A673 (cell line): ENCODE data around the gene HAP1. TPM values are rescaled to one million over a fixed set of nuclear protein-coding genes. Genes with fewer than 3 reads are reported as not detected.

ENCODE experiments used
- BruUV-seq: library from RNA; stranded (reverse); fragments of 400-500 nt; replicated peaks from 2 replicates; lab custom pipeline; 2021; lab: Mats Ljungman, UMichigan
- CTCF ChIA-PET: fragments of 300-600 bp; sonication (Branson Sonifier 250); formaldehyde crosslinking; loops from one replicate; lab custom pipeline; 2022; ENCODE audit warnings: antibody characterized with exemption; lab: Charles Lee
- POLR2A ChIA-PET: fragments of 300-600 bp; sonication (Branson Sonifier 250); formaldehyde crosslinking; loops from one replicate; lab custom pipeline; 2022; ENCODE audit warnings: antibody characterized with exemption; ENCODE audit not compliant: low non-redundant PET; lab: Charles Lee
- DNase-seq: peaks from one replicate; pipeline ENCODE4 v3.0.0-alpha.2; 2015; ENCODE audit warnings: low spot score
- H3K27ac ChIP-seq: fragments of 200-600 bp; sonication (generic); 2 replicates; pipeline ENCODE4 v1.5.1; 2016; ENCODE audit warnings: mixed run types, low read depth, mild to moderate bottlenecking, mixed read lengths, antibody characterized with exemption, low read length; ENCODE audit not compliant: poor library complexity, severe bottlenecking
- H3K27me3 ChIP-seq: fragments of 200-600 bp; sonication (generic); replicated peaks from 2 replicates; pipeline ENCODE4 v1.6.1; 2017; ENCODE audit warnings: mixed run types, low read depth, mild to moderate bottlenecking, mixed read lengths, antibody characterized with exemption, low read length; ENCODE audit not compliant: insufficient read depth, poor library complexity
- H3K36me3 ChIP-seq: fragments of 200-600 bp; sonication (generic); 2 replicates; pipeline ENCODE4 v1.6.1; 2016; ENCODE audit warnings: mixed run types, mild to moderate bottlenecking, mixed read lengths, antibody characterized with exemption, low read length; ENCODE audit not compliant: insufficient read depth, poor library complexity, severe bottlenecking
- H3K4me1 ChIP-seq: fragments of 200-600 bp; sonication (generic); 2 replicates; pipeline ENCODE4 v1.6.1; 2017; ENCODE audit warnings: mixed run types, mild to moderate bottlenecking, mixed read lengths, antibody characterized with exemption, low read length; ENCODE audit not compliant: insufficient read depth, poor library complexity, severe bottlenecking
- H3K4me3 ChIP-seq: fragments of 200-600 bp; sonication (generic); 2 replicates; pipeline ENCODE4 v1.5.1; 2016; ENCODE audit warnings: low read depth, mixed run types, mild to moderate bottlenecking, mixed read lengths, low read length; ENCODE audit not compliant: poor library complexity, severe bottlenecking
- H3K9me3 ChIP-seq: fragments of 200-600 bp; sonication (generic); 2 replicates; pipeline ENCODE4 v1.6.1; 2016; ENCODE audit warnings: mixed run types, low read depth, mild to moderate bottlenecking, mixed read lengths, antibody characterized with exemption, low read length; ENCODE audit not compliant: poor library complexity, severe bottlenecking
- EZH2 ChIP-seq: fragments of 200-600 bp; sonication (generic); IDR thresholded peaks from 2 replicates; pipeline ENCODE4 v1.6.1; 2017; ENCODE audit warnings: borderline replicate concordance, low read depth, mild to moderate bottlenecking, mixed read lengths, antibody characterized with exemption, low read length; ENCODE audit not compliant: poor library complexity, severe bottlenecking
- intact Hi-C: fragments of 100-400 bp; cut with micrococcal nuclease; formaldehyde crosslinking; loops from one replicate; pipeline ENCODE4 v1.10.0; 2022; ENCODE audit not compliant: unreplicated experiment
- total RNA-seq: library from RNA; stranded (reverse); gene quantifications from 2 replicates; pipeline ENCODE4 v1.2.3, GENCODE V29; 2021
- TF ChIP-seq, protein P1 (sequence below): fragments of 300-800, 200-600 bp; sonication (generic); conservative IDR thresholded peaks from 2 replicates; pipeline ENCODE4 v1.5.1; 2017; ENCODE audit warnings: low read depth, mild to moderate bottlenecking, antibody characterized with exemption, low read length, moderate library complexity, mixed read lengths

HAP1 gene
- total RNA-seq, 1 experiment from 2014 or later, result 1.4 TPM

DNA sequence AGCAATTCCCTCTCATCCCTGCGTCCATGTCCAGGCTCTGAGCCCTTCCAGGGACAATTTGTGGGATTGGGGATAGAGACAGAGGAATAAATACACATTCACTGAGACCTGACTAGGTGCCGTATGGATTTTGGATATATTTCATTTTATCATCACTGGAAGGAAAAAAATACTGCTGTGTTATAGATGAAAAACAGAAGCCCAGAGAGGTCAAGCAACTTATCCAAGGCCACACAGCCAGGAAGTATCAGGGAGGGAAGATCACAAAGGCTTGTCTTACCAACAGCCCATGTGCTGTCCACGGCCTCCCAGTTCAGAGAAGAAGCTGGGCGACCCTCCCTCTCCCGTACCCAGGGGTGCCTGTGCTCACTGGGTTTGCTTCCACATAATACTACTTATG, 6.1 kb upstream of the HAP1 start:
- ChIA-PET POLR2A (interaction anchor here (0.6 kb wide), 1 partner anchor 279 kb away, joined by 3 read pairs; the partner anchor contains the start of gene NKIRAS2), CTCF (no interaction called here)
- H3K9me3 ChIP-seq, result no peaks in the 10 kb centered on the region
- H3K4me3 ChIP-seq, result no peak overlapping the region
- no peak overlapping the region for H3K27ac ChIP-seq
- intact Hi-C loops, result no loop called here
- no peaks in the 10 kb centered on the region for H3K36me3 ChIP-seq
- H3K4me1 ChIP-seq, result no peaks in the 10 kb centered on the region
- no peak for DNase-seq
- peaks cover 8% of the 10 kb centered on the region for H3K27me3 ChIP-seq
- no TSS peak for BruUV-seq
- no peak for TF ChIP-seq EZH2
- TF ChIP-seq, protein P1, sequence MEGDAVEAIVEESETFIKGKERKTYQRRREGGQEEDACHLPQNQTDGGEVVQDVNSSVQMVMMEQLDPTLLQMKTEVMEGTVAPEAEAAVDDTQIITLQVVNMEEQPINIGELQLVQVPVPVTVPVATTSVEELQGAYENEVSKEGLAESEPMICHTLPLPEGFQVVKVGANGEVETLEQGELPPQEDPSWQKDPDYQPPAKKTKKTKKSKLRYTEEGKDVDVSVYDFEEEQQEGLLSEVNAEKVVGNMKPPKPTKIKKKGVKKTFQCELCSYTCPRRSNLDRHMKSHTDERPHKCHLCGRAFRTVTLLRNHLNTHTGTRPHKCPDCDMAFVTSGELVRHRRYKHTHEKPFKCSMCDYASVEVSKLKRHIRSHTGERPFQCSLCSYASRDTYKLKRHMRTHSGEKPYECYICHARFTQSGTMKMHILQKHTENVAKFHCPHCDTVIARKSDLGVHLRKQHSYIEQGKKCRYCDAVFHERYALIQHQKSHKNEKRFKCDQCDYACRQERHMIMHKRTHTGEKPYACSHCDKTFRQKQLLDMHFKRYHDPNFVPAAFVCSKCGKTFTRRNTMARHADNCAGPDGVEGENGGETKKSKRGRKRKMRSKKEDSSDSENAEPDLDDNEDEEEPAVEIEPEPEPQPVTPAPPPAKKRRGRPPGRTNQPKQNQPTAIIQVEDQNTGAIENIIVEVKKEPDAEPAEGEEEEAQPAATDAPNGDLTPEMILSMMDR, result no peak

DNA sequence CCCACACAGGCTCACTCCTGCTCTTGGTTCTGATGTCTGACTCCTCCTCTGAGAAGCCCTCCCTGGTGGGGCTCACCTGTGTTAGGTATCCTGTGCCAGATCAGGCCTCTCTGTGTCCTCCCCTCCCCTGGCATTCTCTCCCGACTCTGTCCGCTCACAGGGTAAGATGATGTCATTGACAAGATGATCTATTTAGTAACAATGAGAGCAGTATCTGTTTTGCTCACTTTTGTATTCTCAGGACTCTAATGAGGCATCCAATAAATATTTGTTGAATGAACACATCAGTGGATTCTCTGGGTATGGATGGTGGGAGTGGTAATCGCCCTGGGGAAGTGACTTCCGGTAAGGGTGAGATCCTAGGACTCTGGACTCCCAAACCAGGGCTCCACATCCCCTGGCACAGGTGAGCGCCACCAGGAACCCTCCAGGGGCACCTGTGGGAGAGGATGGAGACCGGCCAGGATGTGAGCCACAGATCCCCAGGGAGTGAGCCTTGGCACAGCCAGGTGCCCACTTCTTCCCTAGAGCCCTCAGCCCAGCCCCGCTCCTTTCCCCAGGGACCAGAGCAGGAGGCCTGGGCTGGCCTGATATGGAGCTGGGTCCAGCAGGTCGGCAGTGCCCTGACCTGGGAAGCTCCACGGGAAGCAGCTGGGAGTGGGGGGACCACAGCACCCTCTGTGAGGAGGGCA, 5.4 kb upstream of the HAP1 start:
- TF ChIP-seq, protein P1, result no peak
- no peak for TF ChIP-seq EZH2
- Histone ChIP-seq H3K36me3 (no peaks in the 10 kb centered on the region), H3K27me3 (peaks cover 14% of the 10 kb centered on the region), H3K4me1 (no peaks in the 10 kb centered on the region), H3K27ac (no peak overlapping the region), H3K9me3 (no peaks in the 10 kb centered on the region), H3K4me3 (no peak overlapping the region)
- CTCF ChIA-PET, result no interaction called here
- DNase-seq, result no peak
- POLR2A ChIA-PET, result interaction anchor here (0.6 kb wide), 1 partner anchor 280 kb away, joined by 3 read pairs; the partner anchor contains the start of gene NKIRAS2
- intact Hi-C loops, result loop anchor here (2.0 to 10.0 kb wide), 2 partner anchors 145 to 219 kb away; no protein-coding TSS in a partner anchor
- no TSS peak for BruUV-seq

DNA sequence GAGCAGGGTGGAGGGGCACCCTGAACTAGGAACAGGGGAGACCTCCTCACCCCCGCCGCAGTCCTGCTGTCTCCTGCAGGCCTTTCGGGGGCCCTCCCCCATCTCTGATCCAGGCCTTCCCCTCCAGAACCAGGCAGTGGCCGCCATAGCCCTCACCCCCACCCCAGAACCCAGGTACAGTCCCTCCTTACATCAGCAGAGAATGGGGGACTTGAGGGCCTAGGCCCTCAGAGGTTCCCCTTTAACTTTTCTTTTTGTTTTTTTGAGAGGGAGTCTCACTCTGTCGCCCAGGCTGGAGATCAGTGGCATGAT, 4.3 kb upstream of the HAP1 start:
- Histone ChIP-seq H3K4me3 (no peak overlapping the region), H3K4me1 (no peaks in the 10 kb centered on the region), H3K36me3 (no peaks in the 10 kb centered on the region), H3K27me3 (peaks cover 25% of the 10 kb centered on the region), H3K27ac (no peak overlapping the region), H3K9me3 (no peaks in the 10 kb centered on the region)
- CTCF ChIA-PET, result no interaction called here
- DNase-seq, result no peak
- POLR2A ChIA-PET, result no interaction called here
- intact Hi-C loops, result loop anchor here (1.0 to 10.0 kb wide), 3 partner anchors 63 to 220 kb away; no protein-coding TSS in a partner anchor
- no TSS peak for BruUV-seq
- TF ChIP-seq, protein P1, result no peak
- no peak for TF ChIP-seq EZH2
